Ectodermal cell (in vitro differentiated cells): Measurements from ENCODE around the gene AGPAT3.

Source experiments
- H3K27ac ChIP-seq: 2 replicates; pipeline ENCODE4 v1.7.0; 2013; ENCODE audit warnings: mild to moderate bottlenecking, low read depth, low read length; ENCODE audit not compliant: insufficient read depth, poor library complexity, severe bottlenecking
- H3K27me3 ChIP-seq: 2 replicates; pipeline ENCODE4 v1.7.0; 2013; ENCODE audit warnings: mild to moderate bottlenecking, low read length; ENCODE audit not compliant: insufficient read depth, control insufficient read depth, poor library complexity, severe bottlenecking
- H3K36me3 ChIP-seq: one replicate; pipeline ENCODE4 v1.7.0; 2013; ENCODE audit warnings: low read length; ENCODE audit not compliant: control insufficient read depth, insufficient read depth
- H3K4me1 ChIP-seq: one replicate; pipeline ENCODE4 v1.7.0; 2013; ENCODE audit warnings: low read length; ENCODE audit not compliant: control insufficient read depth, insufficient read depth
- H3K4me3 ChIP-seq: 2 replicates; pipeline ENCODE4 v1.7.0; 2013; ENCODE audit warnings: low read depth, low read length, control low read depth; ENCODE audit not compliant: insufficient read depth
- H3K9me3 ChIP-seq: 2 replicates; pipeline ENCODE4 v1.7.0; 2013; ENCODE audit warnings: mild to moderate bottlenecking, low read length, moderate library complexity; ENCODE audit not compliant: control insufficient read depth
- WGBS, 2 experiments: methylation state at CpG; one replicate each; pipeline ENCODE4 v1.1.7; 2013; ENCODE audit warnings: missing lambda C conversion rate in 2 of 2; 5-methylcytosine and 5-hydroxymethylcytosine counted together

Gene AGPAT3

GRCh38 chr21:43935711-43936110 lies 70.7 kb downstream of the AGPAT3 start:
- Histone ChIP-seq H3K9me3 (no peaks in the 10 kb centered on the region), H3K4me1 (peaks cover 5% of the 10 kb centered on the region), H3K4me3 (no peak overlapping the region), H3K27me3 (no peaks in the 10 kb centered on the region), H3K36me3 (no peaks in the 10 kb centered on the region), H3K27ac (no peak overlapping the region)
- 90 to 91% methylated on average over 15 of the region's 15 CpGs for WGBS, 2 experiments

- Histone ChIP-seq H3K27ac (no peak overlapping the region), H3K9me3 (no peaks in the 10 kb centered on the region), H3K4me3 (no peak overlapping the region), H3K4me1 (peaks cover 5% of the 10 kb centered on the region), H3K27me3 (no peaks in the 10 kb centered on the region), H3K36me3 (no peaks in the 10 kb centered on the region)
- WGBS, 2 experiments: 94% methylated on average over 25 of the region's 25 CpGs
Observed at GRCh38 chr21:43936247-43936967, 71.4 kb downstream of the AGPAT3 start.

GRCh38 chr21:43937051-43937832 lies 72.2 kb downstream of the AGPAT3 start:
- Histone ChIP-seq H3K4me1 (peaks cover 5% of the 10 kb centered on the region), H3K36me3 (no peaks in the 10 kb centered on the region), H3K4me3 (no peak overlapping the region), H3K27ac (no peak overlapping the region), H3K9me3 (no peaks in the 10 kb centered on the region), H3K27me3 (no peaks in the 10 kb centered on the region)
- 94 to 95% methylated on average over 12 of the region's 12 CpGs for WGBS, 2 experiments

- 93 to 96% methylated on average over 6 of the region's 6 CpGs for WGBS, 2 experiments
- Histone ChIP-seq H3K36me3 (no peaks in the 10 kb centered on the region), H3K4me3 (no peak overlapping the region), H3K4me1 (peaks cover 5% of the 10 kb centered on the region), H3K9me3 (no peaks in the 10 kb centered on the region), H3K27me3 (no peaks in the 10 kb centered on the region), H3K27ac (no peak overlapping the region)
Observed at GRCh38 chr21:43937891-43938309, 72.9 kb downstream of the AGPAT3 start.

GRCh38 chr21:43938751-43939442 lies 73.9 kb downstream of the AGPAT3 start:
- Histone ChIP-seq H3K27ac (no peak overlapping the region), H3K4me3 (no peak overlapping the region), H3K27me3 (no peaks in the 10 kb centered on the region), H3K9me3 (no peaks in the 10 kb centered on the region), H3K36me3 (no peaks in the 10 kb centered on the region), H3K4me1 (peaks cover 2% of the 10 kb centered on the region)
- WGBS, 2 experiments: 29 to 31% methylated on average over 30 of the region's 30 CpGs

GRCh38 chr21:43939443-43940328 lies 74.7 kb downstream of the AGPAT3 start:
- Histone ChIP-seq H3K4me1 (peaks cover 10% of the 10 kb centered on the region), H3K9me3 (no peaks in the 10 kb centered on the region), H3K27me3 (no peaks in the 10 kb centered on the region), H3K36me3 (no peaks in the 10 kb centered on the region), H3K27ac (no peak overlapping the region), H3K4me3 (no peak overlapping the region)
- 85 to 87% methylated on average over 30 of the region's 30 CpGs for WGBS, 2 experiments

- no peaks in the 10 kb centered on the region for H3K27me3 ChIP-seq
- no peak overlapping the region for H3K4me3 ChIP-seq
- H3K27ac ChIP-seq: no peak overlapping the region
- no peaks in the 10 kb centered on the region for H3K36me3 ChIP-seq
- 80 to 82% methylated on average over 21 of the region's 21 CpGs for WGBS, 2 experiments
- no peaks in the 10 kb centered on the region for H3K9me3 ChIP-seq
- H3K4me1 ChIP-seq: peaks cover 12% of the 10 kb centered on the region
Observed at GRCh38 chr21:43940329-43941050, 75.5 kb downstream of the AGPAT3 start.

- Histone ChIP-seq H3K4me3 (no peak overlapping the region), H3K36me3 (no peaks in the 10 kb centered on the region), H3K4me1 (peaks cover 12% of the 10 kb centered on the region), H3K27me3 (no peaks in the 10 kb centered on the region), H3K27ac (no peak overlapping the region), H3K9me3 (no peaks in the 10 kb centered on the region)
- 95 to 96% methylated on average over 20 of the region's 20 CpGs for WGBS, 2 experiments
Observed at GRCh38 chr21:43942201-43942600, 77.2 kb downstream of the AGPAT3 start.

- Histone ChIP-seq H3K27me3 (no peaks in the 10 kb centered on the region), H3K27ac (no peak overlapping the region), H3K9me3 (no peaks in the 10 kb centered on the region), H3K4me1 (peaks cover 12% of the 10 kb centered on the region), H3K4me3 (no peak overlapping the region), H3K36me3 (no peaks in the 10 kb centered on the region)
- 89 to 92% methylated on average over 13 of the region's 13 CpGs for WGBS, 2 experiments
Observed at GRCh38 chr21:43942621-43943020, 77.6 kb downstream of the AGPAT3 start.
